NCI-H187 (cell line): ENCODE measurements around the gene ACP2.
"Not testable (repeated sequence)": the region's sequence is repeated elsewhere in the genome, so short reads cannot be mapped to it uniquely, and the experiment has no call there.

Experiments used
- DNase-seq, 2 experiments: peaks; one replicate each; lab custom pipeline; 2025; lab: John Stamatoyannopoulos, UW

The ACP2 gene

DNA sequence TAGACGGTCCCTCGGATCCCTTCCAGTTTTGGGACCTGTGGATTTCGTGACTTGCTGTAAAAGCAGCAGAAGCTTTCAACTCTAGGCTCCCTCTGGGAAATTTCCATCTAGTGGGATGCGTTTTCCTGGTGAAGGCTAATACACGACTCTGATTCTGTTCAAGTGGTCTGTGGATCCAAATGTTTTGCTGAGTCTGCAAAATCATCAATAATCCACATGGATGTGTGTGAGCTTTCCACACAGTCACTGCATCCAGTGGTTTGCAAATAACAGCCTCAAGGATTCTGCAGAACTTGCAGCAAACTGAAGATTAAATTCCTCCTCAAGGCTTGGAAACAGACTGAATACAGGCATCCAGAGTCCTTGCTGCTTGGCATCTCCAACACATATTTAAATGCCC lies 46.0 kb downstream of the ACP2 start:
- DNase-seq: no peak

DNA sequence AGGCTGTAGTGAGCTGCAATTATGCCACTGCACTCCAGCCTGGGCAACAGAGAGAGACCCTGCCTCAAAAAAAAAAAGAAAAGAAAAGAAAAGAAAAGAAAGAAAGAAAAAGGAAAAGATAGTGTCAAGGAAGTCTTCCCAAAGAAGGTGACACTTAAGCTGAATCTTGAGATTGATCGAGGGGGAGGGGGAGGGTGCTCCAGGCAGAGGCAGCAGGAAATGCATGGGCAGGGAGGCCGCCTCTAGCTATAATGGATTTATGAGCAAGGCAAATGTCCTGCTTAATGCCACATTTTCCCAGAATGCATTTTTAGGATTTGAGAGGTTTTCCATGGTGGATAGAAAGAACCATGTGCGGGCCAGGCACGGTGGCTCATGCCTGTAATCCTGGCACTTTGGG lies 47.6 kb downstream of the ACP2 start:
- no peak for DNase-seq

DNA sequence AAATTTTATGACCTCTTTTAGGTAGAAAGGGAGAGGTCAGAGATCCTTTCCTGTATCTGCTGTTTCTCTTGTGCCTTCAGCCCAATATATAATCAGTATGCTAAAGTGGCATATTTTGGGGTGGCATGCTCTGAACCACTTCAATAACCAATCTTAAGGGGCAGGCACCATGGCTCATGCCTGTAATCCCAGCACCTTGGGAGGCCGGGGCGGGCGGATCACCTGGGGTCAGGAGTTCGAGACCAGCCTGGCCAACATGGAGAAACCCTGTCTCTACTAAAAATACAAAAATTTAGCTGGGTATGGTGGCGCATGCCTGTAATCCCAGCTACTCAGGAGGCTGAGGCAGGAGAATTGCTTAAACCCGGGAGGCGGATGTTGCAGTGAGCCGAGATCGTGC lies 50.5 kb downstream of the ACP2 start:
- not testable (repeated sequence) for DNase-seq

DNA sequence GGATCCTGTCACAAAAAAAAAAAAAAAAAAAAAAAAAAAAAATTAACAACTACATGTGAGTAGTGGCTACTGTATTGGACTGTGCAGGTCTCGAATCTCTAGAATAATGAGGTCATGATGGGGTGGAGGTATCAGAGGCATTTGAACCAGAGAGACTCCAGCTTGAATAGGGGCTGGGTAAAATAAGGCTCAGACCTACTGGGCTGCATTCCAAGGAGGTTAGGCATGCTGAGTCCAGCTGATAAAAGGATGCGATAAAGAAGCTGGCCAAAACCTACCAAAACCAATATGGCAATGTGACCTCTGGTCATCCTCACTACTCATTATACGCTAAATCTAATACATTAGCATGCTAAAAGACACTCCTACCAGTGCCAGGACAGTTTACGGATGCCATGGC lies 56.5 kb downstream of the ACP2 start:
- no peak for DNase-seq

DNA sequence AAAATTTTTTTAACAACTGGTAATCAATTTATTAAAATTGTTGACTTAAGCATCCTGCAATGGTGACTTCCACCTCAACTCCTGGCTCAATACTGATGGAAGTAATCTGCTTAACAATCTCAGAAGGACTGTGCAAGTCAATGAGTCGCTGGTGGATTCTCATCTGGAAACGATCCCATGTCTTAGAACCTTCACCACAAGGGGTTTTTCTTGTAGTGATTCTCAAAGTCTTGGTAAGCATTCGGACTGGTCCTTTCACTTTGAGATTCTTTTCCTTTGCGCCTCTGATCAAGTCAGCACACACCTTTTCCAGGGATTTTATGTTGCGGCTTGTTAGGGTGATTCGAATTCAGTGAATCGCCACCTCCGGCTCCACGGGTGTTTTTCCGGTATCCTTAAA lies 57.5 kb downstream of the ACP2 start:
- DNase-seq: not testable (repeated sequence)
